Measurements from ENCODE around the gene CDH16. TPM values are rescaled to one million over a fixed set of nuclear protein-coding genes. Genes with fewer than 3 reads are reported as not detected.
"Not testable (repeated sequence)": the region's sequence is repeated elsewhere in the genome, so short reads cannot be mapped to it uniquely, and the experiment has no call there.

The CDH16 gene
- total RNA-seq, 2 experiments from 2014 or later: not detected

DNA sequence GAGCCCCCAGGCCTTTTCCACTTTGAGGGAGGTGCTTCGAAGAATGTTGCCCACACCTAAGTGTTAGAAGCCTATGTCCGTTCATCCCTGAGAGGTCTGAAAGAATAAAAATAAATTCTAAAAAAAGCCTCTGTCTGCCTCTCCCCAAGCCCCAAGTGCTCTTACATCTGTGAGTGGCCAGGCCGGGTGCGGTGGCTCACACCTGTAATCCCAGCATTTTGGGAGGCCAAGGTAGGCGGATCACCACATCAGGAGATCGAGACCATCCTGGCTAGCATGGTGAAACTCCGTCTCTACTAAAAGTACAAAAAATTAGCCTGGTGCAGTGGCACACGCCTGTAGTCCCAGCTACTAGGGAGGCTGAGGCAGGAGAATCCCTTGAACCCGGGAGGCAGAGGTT, 26.3 kb upstream of the CDH16 start:
- Mint-ChIP-seq H3K36me3 (ENCODE audit: low read depth) (peaks cover 20% of the 10 kb centered on the region), H3K27me3 (peaks cover 16% of the 10 kb centered on the region), H3K4me1 (peaks cover 23% of the 10 kb centered on the region)
- H3K27ac Mint-ChIP-seq, H3K4me3 Mint-ChIP-seq, DNase-seq, H3K9me3 Mint-ChIP-seq: not testable (repeated sequence)
- ChIA-PET POLR2A (interaction anchor here (1.1 kb wide), 1 partner anchor 30 kb away, joined by 3 read pairs; no protein-coding TSS in a partner anchor), CTCF (interaction anchor here (1.0 to 1.1 kb wide), 2 partner anchors 50 to 215 kb away, joined by 3 to 4 read pairs; partner anchors contain the start of genes FBXL8 and TRADD)

DNA sequence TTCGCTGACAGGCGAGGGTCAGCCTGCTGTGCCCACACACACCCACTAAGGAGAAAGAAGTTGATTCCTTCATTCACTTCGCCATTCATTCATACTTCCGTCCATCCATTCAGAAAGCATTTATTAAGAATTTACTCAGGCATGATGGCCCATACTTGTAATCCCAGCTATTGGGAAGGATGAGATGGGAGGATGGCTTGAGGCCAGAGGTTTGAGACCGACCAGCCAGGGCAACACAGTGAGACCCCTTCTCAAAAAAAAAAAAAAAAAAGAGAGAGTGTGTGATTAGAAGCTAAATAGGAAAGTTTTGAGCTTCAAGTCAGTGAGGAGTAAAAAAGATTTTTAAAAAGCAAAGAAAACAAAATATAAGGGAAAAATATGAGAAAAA, 25.4 kb upstream of the CDH16 start:
- no peaks in the 10 kb centered on the region for H3K9me3 Mint-ChIP-seq
- peaks cover 17% of the 10 kb centered on the region for H3K4me1 Mint-ChIP-seq
- H3K4me3 Mint-ChIP-seq: no peak overlapping the region
- no peak for DNase-seq
- H3K27me3 Mint-ChIP-seq: peaks cover 9% of the 10 kb centered on the region
- H3K36me3 Mint-ChIP-seq (ENCODE audit: low read depth): peaks cover 24% of the 10 kb centered on the region
- ChIA-PET POLR2A (interaction anchor here (1.1 to 2.2 kb wide), 2 partner anchors 11 to 30 kb away, joined by 3 to 11 read pairs; partner anchors contain the start of gene CIAO2B), CTCF (interaction anchor here (0.6 to 1.1 kb wide), 7 partner anchors 9 to 484 kb away, joined by 3 to 6 read pairs (median 3); partner anchors contain the start of genes DYNC1LI2, FBXL8 and TRADD)
- H3K27ac Mint-ChIP-seq: no peak overlapping the region

DNA sequence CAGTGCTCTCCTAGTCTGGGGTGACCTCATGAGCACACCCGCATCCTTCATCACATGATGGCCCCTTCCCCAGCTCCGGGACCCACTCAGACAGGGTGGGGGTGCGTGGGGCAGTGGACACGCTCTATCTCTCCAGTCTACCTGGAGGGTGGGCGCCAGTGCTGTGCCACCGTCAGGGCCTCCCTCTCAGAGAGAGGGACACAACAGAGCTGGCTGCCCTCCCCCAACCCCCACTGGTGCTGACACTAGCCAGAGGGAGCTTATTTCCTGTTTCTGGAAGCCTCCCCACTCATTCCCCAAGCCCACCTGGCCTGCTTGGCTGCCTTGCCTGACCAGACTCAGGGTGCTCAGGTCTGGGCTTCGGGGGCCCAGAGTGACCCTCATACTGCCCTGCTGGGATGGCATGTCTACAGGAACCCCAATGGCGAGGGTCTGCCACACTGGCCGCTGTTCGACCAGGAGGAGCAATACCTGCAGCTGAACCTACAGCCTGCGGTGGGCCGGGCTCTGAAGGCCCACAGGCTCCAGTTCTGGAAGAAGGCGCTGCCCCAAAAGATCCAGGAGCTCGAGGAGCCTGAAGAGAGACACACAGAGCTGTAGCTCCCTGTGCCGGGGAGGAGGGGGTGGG, 24.9 kb upstream of the CDH16 start:
- H3K4me3 Mint-ChIP-seq: no peak overlapping the region

GRCh38 chr16:66942981-66943380, 24.3 kb upstream of the CDH16 start:
- POLR2A ChIA-PET: interaction anchor here (0.9 to 2.2 kb wide), 2 partner anchors 9 to 212 kb away, joined by 3 to 11 read pairs; partner anchors contain the start of gene CIAO2B
- no peaks in the 10 kb centered on the region for H3K9me3 Mint-ChIP-seq
- no peaks in the 10 kb centered on the region for H3K27me3 Mint-ChIP-seq
- peaks cover 8% of the 10 kb centered on the region for H3K4me1 Mint-ChIP-seq
- peaks cover 24% of the 10 kb centered on the region for H3K36me3 Mint-ChIP-seq (ENCODE audit: low read depth)
- no peak for DNase-seq
- CTCF ChIA-PET: interaction anchor here (0.9 to 1.2 kb wide), 2 partner anchors 10 to 212 kb away, joined by 3 read pairs; no protein-coding TSS in a partner anchor
- no peak overlapping the region for H3K27ac Mint-ChIP-seq
- no peak overlapping the region for H3K4me3 Mint-ChIP-seq

More for the DNA sequence above, 24.9 kb upstream of the CDH16 start:
- Mint-ChIP-seq H3K4me1 (peaks cover 14% of the 10 kb centered on the region), H3K27ac (no peak overlapping the region), H3K27me3 (peaks cover 6% of the 10 kb centered on the region), H3K9me3 (no peaks in the 10 kb centered on the region), H3K36me3 (ENCODE audit: low read depth) (peaks cover 24% of the 10 kb centered on the region)
- DNase-seq: no peak
- CTCF ChIA-PET: interaction anchor here (0.8 to 1.2 kb wide), 6 partner anchors 9 to 484 kb away, joined by 3 to 5 read pairs (median 3); no protein-coding TSS in a partner anchor
- POLR2A ChIA-PET: interaction anchor here (0.9 to 2.2 kb wide), 2 partner anchors 10 to 212 kb away, joined by 3 to 11 read pairs; partner anchors contain the start of gene CIAO2B

DNA sequence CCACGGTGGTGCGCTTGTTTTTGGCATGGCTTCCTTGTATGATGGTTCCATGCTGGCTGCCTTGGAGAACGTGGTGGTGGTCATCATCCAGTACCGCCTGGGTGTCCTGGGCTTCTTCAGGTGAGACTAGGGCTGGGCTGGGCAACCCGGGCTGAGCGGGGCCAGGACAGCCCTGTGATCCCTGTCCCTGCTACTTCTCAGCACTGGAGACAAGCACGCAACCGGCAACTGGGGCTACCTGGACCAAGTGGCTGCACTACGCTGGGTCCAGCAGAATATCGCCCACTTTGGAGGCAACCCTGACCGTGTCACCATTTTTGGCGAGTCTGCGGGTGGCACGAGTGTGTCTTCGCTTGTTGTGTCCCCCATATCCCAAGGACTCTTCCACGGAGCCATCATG, 21.6 kb upstream of the CDH16 start:
- no peak for DNase-seq
- Mint-ChIP-seq H3K36me3 (ENCODE audit: low read depth) (peaks cover 29% of the 10 kb centered on the region), H3K27me3 (no peaks in the 10 kb centered on the region), H3K4me3 (no peak overlapping the region), H3K4me1 (peaks cover 23% of the 10 kb centered on the region), H3K9me3 (no peaks in the 10 kb centered on the region), H3K27ac (no peak overlapping the region)
- CTCF ChIA-PET: no interaction called here
- POLR2A ChIA-PET: no interaction called here

DNA sequence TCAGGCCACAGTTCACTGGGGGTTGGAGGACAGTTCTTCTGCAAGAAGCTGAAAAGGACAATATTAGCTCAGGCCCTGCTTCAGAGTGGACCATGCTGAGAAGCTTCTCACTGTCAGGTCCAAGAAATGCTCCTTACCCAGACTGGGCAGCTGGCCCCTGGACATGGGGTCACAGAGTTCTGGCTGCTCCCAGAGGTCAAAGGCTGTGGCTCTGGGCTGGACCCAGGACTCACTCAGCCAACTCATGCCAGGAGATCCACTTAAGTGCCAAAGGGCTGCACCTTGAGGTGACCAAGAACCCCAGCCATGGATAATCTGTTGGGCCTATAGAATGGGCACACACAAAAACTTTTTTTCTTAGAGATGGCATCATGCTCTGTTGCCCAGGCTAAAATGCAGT, 20.7 kb upstream of the CDH16 start:
- H3K4me3 Mint-ChIP-seq: no peak overlapping the region
- CTCF ChIA-PET: no interaction called here
- H3K27me3 Mint-ChIP-seq: no peaks in the 10 kb centered on the region
- peaks cover 30% of the 10 kb centered on the region for H3K36me3 Mint-ChIP-seq (ENCODE audit: low read depth)
- H3K9me3 Mint-ChIP-seq: no peaks in the 10 kb centered on the region
- H3K4me1 Mint-ChIP-seq: peaks cover 28% of the 10 kb centered on the region
- no peak overlapping the region for H3K27ac Mint-ChIP-seq
- POLR2A ChIA-PET: no interaction called here
- no peak for DNase-seq

DNA sequence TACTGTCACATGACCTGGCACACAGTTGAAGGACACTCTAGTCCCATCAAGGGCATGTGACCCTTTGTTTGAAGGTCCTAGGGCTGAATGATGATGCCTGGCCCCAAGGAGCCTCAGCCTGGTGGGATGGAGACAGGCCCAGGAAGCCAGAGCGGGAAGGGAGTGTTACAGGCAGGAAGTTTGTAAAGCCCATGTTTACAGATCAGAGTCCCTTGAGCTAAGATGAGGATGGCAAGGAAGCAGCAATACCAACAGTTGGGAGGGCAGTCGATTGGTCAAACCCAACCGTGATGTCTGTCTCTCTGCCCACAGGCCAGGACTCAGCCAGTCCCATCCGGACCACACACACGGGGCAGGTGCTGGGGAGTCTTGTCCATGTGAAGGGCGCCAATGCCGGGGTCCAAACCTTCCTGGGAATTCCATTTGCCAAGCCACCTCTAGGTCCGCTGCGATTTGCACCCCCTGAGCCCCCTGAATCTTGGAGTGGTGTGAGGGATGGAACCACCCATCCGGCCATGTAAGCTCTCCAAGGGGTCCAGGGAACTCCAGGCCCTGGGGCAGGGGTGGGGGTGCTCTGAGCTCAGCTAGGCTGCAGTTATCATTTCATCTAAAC, 19.1 kb upstream of the CDH16 start:
- H3K9me3 Mint-ChIP-seq: no peaks in the 10 kb centered on the region
- no peak for DNase-seq
- CTCF ChIA-PET: interaction anchor here (0.5 to 1.2 kb wide), 3 partner anchors 10 to 189 kb away, joined by 3 read pairs; no protein-coding TSS in a partner anchor
- H3K27me3 Mint-ChIP-seq: no peaks in the 10 kb centered on the region
- H3K4me3 Mint-ChIP-seq: no peak overlapping the region
- H3K4me1 Mint-ChIP-seq: peaks cover 43% of the 10 kb centered on the region
- POLR2A ChIA-PET: no interaction called here
- peak overlapping the region; percentile 33 for H3K27ac Mint-ChIP-seq
- H3K36me3 Mint-ChIP-seq (ENCODE audit: low read depth): peaks cover 40% of the 10 kb centered on the region

DNA sequence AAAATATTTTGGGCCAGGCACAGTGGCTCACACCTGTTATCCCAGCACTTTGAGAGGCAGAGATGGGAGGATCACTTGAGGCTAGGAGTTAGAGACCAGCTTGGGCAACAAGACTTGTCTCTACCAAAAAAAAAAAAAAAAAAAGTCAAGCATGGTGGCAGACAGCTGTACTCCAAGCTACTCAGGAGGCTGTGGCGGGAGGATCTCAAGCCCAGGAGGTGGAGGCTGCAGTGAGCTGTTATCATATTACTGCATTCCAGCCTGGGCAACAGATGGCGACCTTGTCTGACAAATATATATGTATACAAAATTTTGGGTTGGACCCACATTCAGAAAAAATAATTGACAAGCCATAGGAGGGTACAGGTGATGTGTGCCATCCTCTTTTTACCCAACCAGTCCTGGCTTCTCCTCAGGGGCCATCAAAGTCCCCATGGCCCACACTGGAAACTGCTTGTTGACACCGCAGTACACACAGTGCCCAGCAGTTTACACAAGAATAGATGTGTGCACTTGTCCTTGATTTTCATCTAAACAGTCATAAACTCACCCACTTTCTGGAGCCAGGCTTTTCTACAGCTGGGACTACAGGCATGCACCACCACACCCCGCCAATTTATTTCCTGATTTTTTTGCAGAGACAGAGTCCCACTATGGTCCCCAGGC, 18.3 kb upstream of the CDH16 start:
- no peak for DNase-seq
- Mint-ChIP-seq H3K27ac (peak overlapping the region; percentile 45), H3K4me1 (peaks cover 52% of the 10 kb centered on the region), H3K36me3 (ENCODE audit: low read depth) (peaks cover 39% of the 10 kb centered on the region), H3K9me3 (no peaks in the 10 kb centered on the region), H3K27me3 (no peaks in the 10 kb centered on the region), H3K4me3 (peak overlapping the region; percentile 48)
- ChIA-PET CTCF (interaction anchor here (0.5 to 1.2 kb wide), 4 partner anchors 10 to 190 kb away, joined by 3 read pairs; partner anchors contain the start of gene NAE1), POLR2A (no interaction called here)

DNA sequence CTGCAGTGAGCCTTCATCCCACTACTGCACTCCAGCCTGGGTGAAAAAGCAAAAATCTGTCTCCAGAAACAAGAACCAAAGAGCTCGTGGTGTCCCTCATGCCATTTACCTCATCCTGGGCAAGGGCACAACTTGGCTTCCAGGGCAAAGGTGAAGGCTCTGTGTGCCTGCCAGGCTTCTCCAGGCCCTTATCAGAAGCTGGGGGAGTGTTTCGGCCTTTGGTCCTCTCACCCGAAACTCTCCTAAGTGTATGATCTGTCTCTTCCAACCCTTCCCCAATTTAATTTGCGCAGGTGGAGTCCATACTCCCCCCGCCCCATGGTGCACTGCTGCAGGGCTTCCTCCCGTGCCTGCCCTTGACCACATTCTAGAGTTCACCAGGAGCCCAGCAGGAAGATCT, 17.8 kb upstream of the CDH16 start:
- CTCF ChIA-PET: interaction anchor here (1.2 kb wide), 1 partner anchor 106 kb away, joined by 3 read pairs; the partner anchor contains the start of gene NAE1
- DNase-seq: no peak
- Mint-ChIP-seq H3K4me1 (peaks cover 57% of the 10 kb centered on the region), H3K9me3 (no peaks in the 10 kb centered on the region), H3K27ac (peak overlapping the region; percentile 45), H3K36me3 (ENCODE audit: low read depth) (peaks cover 38% of the 10 kb centered on the region), H3K27me3 (no peaks in the 10 kb centered on the region), H3K4me3 (peak overlapping the region; percentile 48)
- POLR2A ChIA-PET: no interaction called here

- H3K4me1 Mint-ChIP-seq: peaks cover 57% of the 10 kb centered on the region
Observed at GRCh38 chr16:66935314-66936011, 16.8 kb upstream of the CDH16 start, which contains the start of gene CES2. Gene CES2, plus strand, starts transcription at chr16:66935516. Its CDS starts 120 bp downstream, at chr16:66935636.

GRCh38 chr16:66934839-66935313, 16.2 kb upstream of the CDH16 start:
- H3K27ac Mint-ChIP-seq: peak overlapping the region; percentile 94
- H3K4me1 Mint-ChIP-seq: peaks cover 57% of the 10 kb centered on the region
- peak overlapping the region; percentile 98 for H3K4me3 Mint-ChIP-seq
- DNase-seq, H3K27me3 Mint-ChIP-seq, CTCF ChIA-PET, H3K9me3 Mint-ChIP-seq: not testable (repeated sequence)
- POLR2A ChIA-PET: interaction anchor here (0.6 to 2.5 kb wide), 9 partner anchors 8 to 313 kb away, joined by 3 to 11 read pairs (median 4); partner anchors contain the start of genes CDH16, FHOD1, NAE1 and PDP2
- H3K36me3 Mint-ChIP-seq (ENCODE audit: low read depth): peaks cover 40% of the 10 kb centered on the region

More at GRCh38 chr16:66935314-66936011, 16.8 kb upstream of the CDH16 start, which contains the start of gene CES2:
- Mint-ChIP-seq H3K36me3 (ENCODE audit: low read depth) (peaks cover 41% of the 10 kb centered on the region), H3K4me3 (peak within 1 kb of the TSS; percentile 98), H3K9me3 (no peaks in the 10 kb centered on the region), H3K27ac (peak within 1 kb of the TSS; percentile 94), H3K27me3 (no peaks in the 10 kb centered on the region)
- CTCF ChIA-PET: no interaction called here
- DNase-seq: no peak
- POLR2A ChIA-PET: interaction anchor here (1.3 to 2.3 kb wide), 2 partner anchors 16 to 312 kb away, joined by 4 to 6 read pairs; partner anchors contain the start of gene FHOD1

Measured in activated CD4-positive, alpha-beta memory T cell treated with anti-CD3 and anti-CD28 coated beads, Interleukin-2, amount 10 ng/mL, durations not matched to agents 7 days and 5 days (primary cell).